NCI-H1694 (cell line): ENCODE data around the gene SIDT1.
A peak's percentile ranks its signal among the peaks of the same experiment; 100 is the strongest.

Experiments used
- DNase-seq: peaks from one replicate; lab custom pipeline; 2025; lab: John Stamatoyannopoulos, UW

The SIDT1 gene

GRCh38 chr3:113546414-113546893, 14.1 kb downstream of the SIDT1 start:
- no peak for DNase-seq

- no peak for DNase-seq
These were observed 16.1 kb downstream of the SIDT1 start for GRCh38 chr3:113548501-113548900.

DNA sequence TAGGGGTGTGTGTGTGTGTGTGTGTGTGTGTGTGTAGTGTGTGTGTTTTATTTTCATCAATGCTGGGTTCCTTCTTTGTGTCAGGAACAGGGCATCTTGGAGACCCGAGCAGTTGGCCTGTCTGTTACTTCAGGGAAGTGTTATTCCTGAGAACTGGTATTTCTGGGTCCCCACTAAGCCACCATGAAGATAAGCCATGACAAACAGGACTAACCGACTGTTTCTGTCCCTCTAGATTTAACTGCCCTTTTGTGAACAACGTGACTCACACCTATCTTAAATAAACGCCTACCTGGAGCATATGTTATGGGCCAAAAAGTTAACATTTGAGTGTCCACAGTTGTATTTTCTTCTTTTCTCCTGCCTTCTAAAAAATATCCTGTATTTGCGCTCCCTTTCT, 19.5 kb downstream of the SIDT1 start:
- no peak for DNase-seq

DNA sequence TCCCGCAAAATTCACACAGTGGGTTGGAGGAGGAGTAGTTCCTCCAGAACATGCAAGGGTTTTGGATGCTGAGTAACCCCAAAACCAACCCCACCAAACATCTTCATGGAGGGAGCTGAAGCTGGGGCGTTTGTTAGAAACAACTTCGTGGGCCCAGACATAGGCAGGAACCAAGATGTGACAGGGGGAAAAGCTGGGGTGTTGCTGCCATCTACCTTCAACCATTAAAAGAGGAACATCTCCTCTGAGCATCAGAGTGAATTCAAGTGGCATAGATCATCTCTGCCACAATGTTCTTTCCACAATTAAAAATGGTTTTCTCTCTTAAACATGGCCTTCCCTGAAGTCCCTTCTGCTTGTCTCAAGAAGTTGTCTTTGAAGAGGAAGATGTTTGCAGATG, 20.5 kb downstream of the SIDT1 start:
- no peak for DNase-seq

- no peak for DNase-seq
These were observed 22.8 kb downstream of the SIDT1 start for GRCh38 chr3:113555138-113555537.

DNA sequence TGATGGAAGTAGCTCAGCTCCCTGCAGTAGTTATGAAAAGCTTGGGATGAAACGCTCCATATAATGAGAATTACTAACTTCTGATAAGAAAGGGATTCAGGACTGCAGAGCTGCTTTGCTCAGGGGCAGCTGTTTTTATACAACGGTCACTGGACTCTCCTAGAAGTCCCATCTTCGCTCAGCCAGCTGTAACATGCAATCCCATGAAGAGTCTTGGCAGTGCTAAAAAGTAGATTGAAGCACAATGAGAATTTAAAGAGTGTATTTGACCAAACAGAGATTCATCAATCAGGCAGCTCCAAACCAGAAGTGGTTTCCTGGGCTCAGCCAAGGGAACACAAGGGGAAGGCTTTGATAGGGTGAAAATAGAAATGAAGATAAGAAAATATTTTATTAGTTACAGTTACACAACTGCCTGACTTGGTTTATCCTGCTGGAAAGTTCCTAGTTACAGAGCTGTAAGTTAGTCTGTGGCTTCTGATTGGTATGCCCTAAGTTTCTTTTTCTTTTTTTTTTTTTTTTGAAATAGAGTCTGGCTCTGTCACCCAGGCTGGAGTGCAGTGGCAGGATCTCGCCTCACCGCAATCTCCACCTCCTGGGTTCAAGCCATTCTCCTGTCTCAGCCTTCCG, 24.1 kb downstream of the SIDT1 start:
- DNase-seq, result no peak

DNA sequence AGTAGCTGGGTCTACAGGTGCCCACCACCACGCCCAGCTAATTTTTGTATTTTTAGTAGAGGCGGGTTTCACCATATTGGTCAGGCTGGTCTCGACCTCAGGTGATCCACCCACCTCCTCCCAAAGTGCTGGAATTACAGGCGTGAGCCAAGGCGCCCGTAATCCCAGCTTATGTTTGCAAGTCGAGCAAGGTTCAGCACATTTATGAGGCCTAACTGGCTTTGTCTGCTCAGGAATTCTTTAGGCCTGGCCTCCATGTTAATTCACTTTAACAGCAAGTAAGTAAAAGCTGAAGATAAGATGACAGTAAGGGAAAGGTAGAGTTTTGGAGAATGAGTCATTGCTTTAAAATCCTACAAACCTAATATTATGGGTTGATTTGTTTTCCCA, 24.6 kb downstream of the SIDT1 start:
- no peak for DNase-seq

- DNase-seq, result no peak
These were observed 25.0 kb downstream of the SIDT1 start for GRCh38 chr3:113557374-113557773.

- no peak for DNase-seq
These were observed 26.7 kb downstream of the SIDT1 start for GRCh38 chr3:113559009-113559408.

DNA sequence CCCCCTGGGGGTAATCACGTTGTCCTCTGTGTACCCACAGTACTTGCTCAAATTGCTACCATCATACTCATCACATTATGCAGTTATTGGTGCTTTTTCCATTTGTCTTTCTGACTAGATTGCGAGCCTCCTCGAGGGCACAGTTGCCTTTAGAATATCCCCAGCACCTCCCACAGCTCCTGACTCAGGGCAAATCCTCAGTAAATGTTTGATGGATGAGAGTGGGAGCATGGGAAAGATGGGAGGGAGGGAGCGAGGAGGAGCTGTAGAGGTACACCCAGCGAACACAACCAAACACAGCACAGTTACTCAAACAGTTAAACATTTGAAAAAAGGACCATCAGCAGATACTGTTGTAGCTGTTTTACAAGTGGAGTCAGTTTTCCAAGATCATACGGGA, 27.9 kb downstream of the SIDT1 start:
- no peak for DNase-seq

DNA sequence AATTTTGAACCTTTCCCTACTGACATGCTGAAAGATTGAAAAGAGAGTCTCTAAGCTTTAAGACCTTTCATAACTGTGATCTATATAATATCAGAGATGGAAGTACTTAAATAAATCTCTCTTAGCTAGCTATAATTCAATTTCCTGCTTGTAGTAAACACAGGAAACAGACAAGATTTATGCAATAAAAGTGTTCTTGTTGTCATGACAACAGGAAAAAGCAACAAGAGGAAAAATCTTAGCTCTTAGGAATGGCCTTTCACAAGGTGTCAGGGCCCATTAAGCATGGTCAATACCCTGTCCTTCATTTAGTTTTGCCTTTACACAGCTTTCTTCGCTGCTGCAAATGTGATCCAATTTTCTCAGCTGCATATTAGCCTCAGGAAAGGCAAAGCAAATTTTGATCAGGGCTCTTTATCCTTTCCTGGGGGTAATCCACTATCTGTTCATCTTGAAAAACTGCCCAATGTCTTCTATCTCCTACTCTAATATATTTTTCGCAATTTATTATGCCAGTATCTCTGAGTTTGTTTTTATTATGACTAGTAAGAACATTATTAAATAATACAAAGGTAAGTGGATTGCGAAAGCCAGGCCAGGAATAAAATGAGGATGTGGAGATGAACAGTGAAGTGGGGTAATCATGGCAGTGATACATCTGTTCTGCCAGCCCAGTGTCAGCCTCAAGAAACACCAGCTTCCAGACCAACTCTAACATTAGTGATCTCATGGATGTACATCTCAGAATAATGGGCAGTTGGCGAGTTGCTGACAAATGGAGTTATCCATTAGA, 28.7 kb downstream of the SIDT1 start:
- no peak for DNase-seq

DNA sequence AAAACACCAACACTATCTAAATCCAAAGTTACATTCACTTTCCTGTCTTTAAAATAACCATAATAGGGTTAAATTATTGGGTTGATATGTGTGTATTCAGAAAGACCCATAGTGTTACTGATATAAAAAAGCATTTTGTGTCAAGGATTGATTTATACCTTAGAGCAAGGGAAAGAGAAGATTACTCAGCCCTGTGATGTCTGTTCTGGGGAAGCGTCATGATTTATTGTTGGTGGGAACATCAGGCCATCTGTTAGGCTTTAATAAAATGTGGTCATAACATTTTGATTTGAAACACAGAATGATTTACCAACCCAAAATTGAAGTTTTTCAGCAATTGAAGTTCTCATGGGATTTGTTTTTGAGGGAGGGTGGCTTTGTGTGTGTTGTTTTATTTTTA, 33.2 kb downstream of the SIDT1 start:
- DNase-seq, result peak; percentile 40

GRCh38 chr3:113570158-113570557, 37.8 kb downstream of the SIDT1 start:
- no peak for DNase-seq

GRCh38 chr3:113571360-113571759, 39.0 kb downstream of the SIDT1 start:
- no peak for DNase-seq

DNA sequence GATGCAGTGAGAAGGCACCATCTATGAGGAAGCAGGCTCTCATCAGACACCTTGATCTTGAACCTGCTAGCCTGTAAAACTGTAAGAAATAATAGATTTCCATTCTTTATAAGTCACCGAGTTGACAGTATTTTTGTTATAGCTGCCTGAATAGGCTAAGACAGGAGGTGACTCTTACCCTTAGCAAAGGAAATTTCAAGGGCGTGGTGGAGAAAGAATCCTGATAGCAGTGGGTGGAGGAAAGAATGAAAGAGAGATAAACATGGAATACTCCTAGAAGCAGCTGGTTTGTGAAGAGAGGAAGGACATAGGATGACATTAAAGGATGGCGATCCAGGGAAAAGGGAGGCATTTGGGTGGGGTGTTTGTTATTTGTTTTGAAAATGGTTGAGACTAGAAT, 41.4 kb downstream of the SIDT1 start:
- DNase-seq, result no peak

- DNase-seq, result no peak
These were observed 41.9 kb downstream of the SIDT1 start for GRCh38 chr3:113574213-113574612.

DNA sequence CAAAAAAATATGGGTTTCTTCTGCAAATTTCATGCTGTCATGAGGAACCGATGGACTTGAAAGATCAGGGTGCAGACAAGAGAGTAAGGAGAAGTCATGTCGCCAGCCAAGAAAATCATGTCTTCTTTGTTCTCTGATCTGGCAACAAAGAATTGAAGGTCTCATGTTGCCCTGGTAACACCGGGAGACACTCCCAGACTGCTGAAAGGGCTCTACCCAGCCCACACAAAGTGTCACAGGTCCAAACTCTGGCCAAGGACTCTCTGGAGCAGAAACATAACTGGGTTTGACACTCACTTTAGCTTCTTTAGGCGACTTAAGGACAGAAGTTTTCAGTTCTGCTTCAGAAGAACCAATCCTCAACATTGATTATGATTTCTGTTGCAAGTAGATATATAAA, 42.9 kb downstream of the SIDT1 start:
- DNase-seq, result no peak

- DNase-seq, result no peak
These were observed 52.9 kb downstream of the SIDT1 start for GRCh38 chr3:113585228-113585627.

DNA sequence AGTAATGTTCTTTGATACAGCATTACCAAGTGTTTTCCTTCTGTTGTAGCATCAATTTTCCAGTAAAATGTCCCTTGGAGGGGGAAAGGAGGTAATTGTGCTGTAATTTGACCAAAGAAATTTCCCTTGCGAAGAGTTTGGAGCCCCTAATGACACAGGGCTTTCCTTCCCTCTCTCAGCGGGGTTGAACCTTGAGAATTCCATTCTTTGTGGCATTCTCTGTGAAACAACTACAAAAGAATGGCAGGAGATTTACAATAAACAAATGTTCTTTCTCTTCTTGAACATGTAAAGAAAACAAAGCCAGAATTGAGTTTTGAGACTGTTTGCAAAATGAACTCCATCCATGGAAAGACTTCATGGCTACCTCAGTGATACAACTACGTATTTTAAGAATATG, 53.4 kb downstream of the SIDT1 start:
- no peak for DNase-seq

DNA sequence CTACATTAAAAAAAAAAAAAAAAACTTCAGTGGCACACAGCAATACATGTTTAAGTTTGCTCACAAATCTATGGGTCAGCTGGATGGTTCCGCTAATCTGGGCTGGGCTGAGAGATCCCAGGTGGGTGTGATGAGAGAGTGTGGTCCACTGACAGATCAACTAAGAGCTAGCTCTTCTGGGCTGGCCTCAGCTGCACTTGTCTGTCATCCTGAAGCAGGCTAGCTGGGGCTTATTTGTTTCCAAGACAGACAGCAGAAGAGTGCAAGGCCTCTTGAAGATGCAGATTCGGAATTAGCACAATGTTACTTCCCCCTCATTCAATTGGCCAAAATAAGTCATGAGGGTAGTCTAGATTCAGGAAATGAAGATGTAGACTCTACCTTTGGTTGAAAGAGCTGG, 56.5 kb downstream of the SIDT1 start:
- DNase-seq, result no peak

- DNase-seq, result no peak
These were observed 57.6 kb downstream of the SIDT1 start for GRCh38 chr3:113589971-113590370.

DNA sequence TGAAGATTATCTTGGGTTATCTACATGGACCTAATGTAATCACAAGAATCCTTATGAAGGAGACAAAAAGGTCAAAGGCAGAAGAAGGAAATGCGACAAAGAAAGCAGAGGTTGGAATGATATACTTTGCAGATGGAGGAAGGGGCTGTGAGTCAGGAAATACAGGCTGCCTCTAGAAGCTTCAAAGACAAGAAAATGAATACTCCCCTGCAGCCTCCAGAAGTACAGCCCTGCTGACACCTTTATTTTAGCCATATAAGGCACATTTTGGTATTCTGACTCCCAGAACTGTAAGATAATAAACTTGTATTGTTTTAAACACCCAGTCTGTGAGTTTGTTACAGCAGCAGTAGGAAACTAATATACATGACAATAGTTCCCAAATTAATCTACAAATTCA, 58.6 kb downstream of the SIDT1 start:
- no peak for DNase-seq

GRCh38 chr3:113594066-113594465, 61.7 kb downstream of the SIDT1 start:
- DNase-seq, result no peak
